Upper lobe of left lung (tissue), 6 donors: Measurements from ENCODE around the gene SMAD7. TPM values are rescaled to one million over a fixed set of nuclear protein-coding genes. Genes with fewer than 3 reads are reported as not detected.
A peak's percentile ranks its signal among the peaks of the same experiment; 100 is the strongest.

Experiments
- ATAC-seq, 2 donors: fragments of 200-7000 bp; cut with Tn5 transposase; one replicate each; pipeline ENCODE4 v1.9.1; 2022; ENCODE audit warnings: mild to moderate bottlenecking in 2 of 2, moderate library complexity in 2 of 2; ENCODE audit not compliant: low FRiP score in 2 of 2
- DNase-seq, 2 donors: peaks; one replicate each; pipeline ENCODE4 v3.0.0-alpha.2; 2019 to 2020
- H3K27ac ChIP-seq, 4 donors: fragments of 200-600 bp; sonication (generic); one replicate each; pipeline ENCODE4 v1.5.1; 2016 to 2019
- H3K27me3 ChIP-seq, 4 donors: fragments of 200-600 bp; sonication (generic); one replicate each; pipeline ENCODE4 v1.5.1; 2017 to 2019
- H3K36me3 ChIP-seq, 4 donors: fragments of 200-600 bp; sonication (generic); one replicate each; pipeline ENCODE4 v1.5.1; 2016 to 2019
- H3K4me1 ChIP-seq, 4 donors: fragments of 200-600 bp; sonication (generic); one replicate each; pipeline ENCODE4 v1.5.1; 2018 to 2019
- H3K4me3 ChIP-seq, 4 donors: fragments of 200-600 bp; sonication (generic); one replicate each; pipeline ENCODE4 v1.5.1; 2017 to 2019; ENCODE audit warnings: mild to moderate bottlenecking in 2 of 4, moderate library complexity in 1 of 4
- H3K9me3 ChIP-seq, 4 donors: fragments of 200-600 bp; sonication (generic); one replicate each; pipeline ENCODE4 v1.5.1; 2018 to 2019
- CTCF ChIP-seq, 6 experiments: fragments of 450-650 bp in 4 of 6; fragments of 200-600 bp in 2 of 6; sonication (generic) in 2 of 6; IDR thresholded peaks; one replicate each; pipeline ENCODE4 v1.5.1; 2016 to 2019; ENCODE audit warnings: antibody characterized with exemption in 6 of 6
- EP300 ChIP-seq, 4 donors: sonication (generic); formaldehyde crosslinking; IDR thresholded peaks; one replicate each; pipeline ENCODE4 v1.5.1; 2017; ENCODE audit warnings: antibody characterized with exemption in 4 of 4, control low read depth in 2 of 4
- POLR2A ChIP-seq, 4 donors: fragments of 450-650 bp; IDR thresholded peaks; one replicate each; pipeline ENCODE4 v1.5.1; 2016 to 2017; ENCODE audit warnings: antibody characterized with exemption in 4 of 4, mild to moderate bottlenecking in 2 of 4
- POLR2AphosphoS5 ChIP-seq, 2 donors: sonication (generic); formaldehyde crosslinking; IDR thresholded peaks; one replicate each; pipeline ENCODE4 v1.5.1; 2017; ENCODE audit warnings: antibody characterized with exemption in 2 of 2
- WGBS, 2 donors: methylation state at CpG; one replicate each; pipeline ENCODE4 v1.1.5; 2017 to 2018; 5-methylcytosine and 5-hydroxymethylcytosine counted together
- total RNA-seq, 6 donors: library from RNA; depleted of rRNA in 4 of 6; stranded (reverse); fragments of >200 nt in 4 of 6; gene quantifications; one replicate each; pipeline versions ENCODE4 v1.1.0 to v1.2.1, GENCODE V29; 2016 to 2021
- donor health status: DM: no; HTN: no; CAD: no; lungs with moderate emphysema.
- donor health status: DM: no; HTN: yes; CAD: no; lungs with severe emphysema.

The SMAD7 gene
- total RNA-seq, 6 donors from 2014 or later = 39.6 to 89.0 (median 61.5) TPM

GRCh38 chr18:48959921-48960920 is 9.5 kb upstream of the SMAD7 start:
- Histone ChIP-seq H3K36me3 (no peaks in the 10 kb centered on the region), H3K27ac (peak overlapping the region in 2 of 4 donors; percentile 18 to 36), H3K4me3 (no peak overlapping the region), H3K9me3 (no peaks in the 10 kb centered on the region), H3K27me3 (no peaks in the 10 kb centered on the region), H3K4me1 (peaks cover 24 to 29% (median 28%) of the 10 kb centered on the region in 4 donors)
- ATAC-seq (peak in 1 of 2 donors; percentile 54), DNase-seq (no peak)
- no peak for TF ChIP-seq POLR2AphosphoS5 (IDR thresholded peaks at IDR 0.05)
- no peak for TF ChIP-seq CTCF (IDR thresholded peaks at IDR 0.05)
- 90 to 91% methylated on average over 17 of the region's 17 CpGs for WGBS, 2 donors

GRCh38 chr18:48959551-48959920 is 8.8 kb upstream of the SMAD7 start:
- peak overlapping the region in 3 of 4 donors; percentile 2 to 35 (median 18) for H3K27ac ChIP-seq
- DNase-seq = no peak
- 72 to 81% methylated on average over 7 of the region's 7 CpGs for WGBS, 2 donors

GRCh38 chr18:48958951-48959350 is 8.2 kb upstream of the SMAD7 start:
- peaks cover 31 to 42% (median 33%) of the 10 kb centered on the region in 4 donors for H3K4me1 ChIP-seq
- 71 to 75% methylated on average over 6 of the region's 6 CpGs for WGBS, 2 donors
- TF ChIP-seq POLR2A (IDR thresholded peaks at IDR 0.05) (no peak), EP300 (IDR thresholded peaks at IDR 0.05) (no peak), POLR2AphosphoS5 (IDR thresholded peaks at IDR 0.05) (no peak), CTCF (IDR thresholded peaks at IDR 0.05) (no peak)

More at GRCh38 chr18:48959551-48959920, 8.8 kb upstream of the SMAD7 start:
- H3K27me3 ChIP-seq = no peaks in the 10 kb centered on the region
- H3K9me3 ChIP-seq = no peaks in the 10 kb centered on the region
- TF ChIP-seq CTCF (IDR thresholded peaks at IDR 0.05) = no peak
- TF ChIP-seq POLR2A (IDR thresholded peaks at IDR 0.05) = no peak
- TF ChIP-seq POLR2AphosphoS5 (IDR thresholded peaks at IDR 0.05) = no peak
- TF ChIP-seq EP300 (IDR thresholded peaks at IDR 0.05) = no peak
- no peaks in the 10 kb centered on the region for H3K36me3 ChIP-seq
- no peak overlapping the region for H3K4me3 ChIP-seq
- ATAC-seq = no peak
- H3K4me1 ChIP-seq = peaks cover 30 to 36% (median 33%) of the 10 kb centered on the region in 4 donors

GRCh38 chr18:48957616-48958015 is 6.9 kb upstream of the SMAD7 start:
- 62 to 71% methylated on average over 4 of the region's 4 CpGs for WGBS, 2 donors

More at GRCh38 chr18:48958951-48959350, 8.2 kb upstream of the SMAD7 start:
- ATAC-seq (no peak), DNase-seq (no peak)
- Histone ChIP-seq H3K9me3 (no peaks in the 10 kb centered on the region), H3K27me3 (no peaks in the 10 kb centered on the region), H3K27ac (peak overlapping the region in 1 of 4 donors; percentile 2), H3K36me3 (no peaks in the 10 kb centered on the region), H3K4me3 (no peak overlapping the region)

More at GRCh38 chr18:48957616-48958015, 6.9 kb upstream of the SMAD7 start:
- DNase-seq (no peak), ATAC-seq (no peak)
- TF ChIP-seq POLR2A (IDR thresholded peaks at IDR 0.05) (no peak), CTCF (IDR thresholded peaks at IDR 0.05) (no peak), EP300 (IDR thresholded peaks at IDR 0.05) (no peak), POLR2AphosphoS5 (IDR thresholded peaks at IDR 0.05) (no peak)
- H3K36me3 ChIP-seq = no peaks in the 10 kb centered on the region
- peak overlapping the region; percentile 57 to 84 (median 76) for H3K27ac ChIP-seq
- H3K27me3 ChIP-seq = no peaks in the 10 kb centered on the region
- no peaks in the 10 kb centered on the region for H3K9me3 ChIP-seq
- H3K4me3 ChIP-seq = no peak overlapping the region
- peaks cover 39 to 51% (median 42%) of the 10 kb centered on the region in 4 donors for H3K4me1 ChIP-seq
